Right ventricle myocardium superior (tissue), 1 donor: ENCODE results near the gene UBASH3B. TPM values are rescaled to one million over a fixed set of nuclear protein-coding genes. Genes with fewer than 3 reads are reported as not detected.
A peak's percentile ranks its signal among the peaks of the same experiment; 100 is the strongest.

Experiments
- ATAC-seq: fragments of 200-7000 bp; cut with Tn5 transposase; one replicate; pipeline ENCODE4 v1.9.1; 2020; ENCODE audit warnings: mild to moderate bottlenecking; ENCODE audit not compliant: poor library complexity
- DNase-seq: peaks from one replicate; pipeline ENCODE4 v3.0.0-alpha.2; 2020
- intact Hi-C: fragments of 100-400 bp; cut with DNase I; formaldehyde crosslinking; loops from one replicate; pipeline ENCODE4 v1.11.2; 2022
- total RNA-seq: library from RNA; stranded (reverse); fragmentation: NEBNext Ultra II Directional; extraction: Animal tissue kit (Norgen Biotek cat#: 25700); gene quantifications from one replicate; pipeline ENCODE4 v1.2.1, GENCODE V29; 2021
- donor health status: DM: no; HTN: yes; CAD: no; lungs with severe emphysema.

Gene UBASH3B
- total RNA-seq, 1 donor from 2014 or later: 2.5 TPM

DNA sequence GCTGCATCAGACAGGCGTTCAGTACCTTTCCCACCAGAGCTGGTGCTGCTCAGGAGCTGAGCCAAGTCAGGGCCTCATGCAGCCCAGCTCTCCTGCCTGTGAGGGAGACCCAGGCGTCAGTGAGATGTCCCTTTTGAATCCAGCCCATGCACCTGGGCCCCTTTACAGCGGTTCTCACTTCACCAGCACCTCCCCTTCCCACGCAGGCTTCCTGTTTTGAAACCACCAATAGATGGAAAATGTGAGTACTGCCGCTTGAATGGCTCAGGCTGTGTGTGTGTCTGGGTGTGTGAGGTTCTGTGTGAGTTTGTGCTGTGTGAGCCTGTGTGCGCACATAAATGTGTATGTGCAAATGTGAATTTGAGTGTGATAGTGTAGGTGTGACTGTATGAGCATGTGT lies 88.4 kb downstream of the UBASH3B start:
- ATAC-seq (no peak), DNase-seq (no peak)
- intact Hi-C loops: no loop called here

GRCh38 chr11:122744357-122744756 lies 88.8 kb downstream of the UBASH3B start:
- intact Hi-C loops: no loop called here
- DNase-seq (no peak), ATAC-seq (no peak)

GRCh38 chr11:122745111-122745510 lies 89.6 kb downstream of the UBASH3B start:
- intact Hi-C loops: no loop called here
- ATAC-seq (no peak), DNase-seq (no peak)

- intact Hi-C loops: no loop called here
- DNase-seq (no peak), ATAC-seq (no peak)
Measured at GRCh38 chr11:122746050-122746478, 90.5 kb downstream of the UBASH3B start.

GRCh38 chr11:122746611-122747244 lies 91.2 kb downstream of the UBASH3B start:
- no peak for ATAC-seq
- intact Hi-C loops: no loop called here
- DNase-seq: no peak

GRCh38 chr11:122747351-122747781 lies 91.8 kb downstream of the UBASH3B start:
- no peak for DNase-seq
- no peak for ATAC-seq
- intact Hi-C loops: no loop called here

DNA sequence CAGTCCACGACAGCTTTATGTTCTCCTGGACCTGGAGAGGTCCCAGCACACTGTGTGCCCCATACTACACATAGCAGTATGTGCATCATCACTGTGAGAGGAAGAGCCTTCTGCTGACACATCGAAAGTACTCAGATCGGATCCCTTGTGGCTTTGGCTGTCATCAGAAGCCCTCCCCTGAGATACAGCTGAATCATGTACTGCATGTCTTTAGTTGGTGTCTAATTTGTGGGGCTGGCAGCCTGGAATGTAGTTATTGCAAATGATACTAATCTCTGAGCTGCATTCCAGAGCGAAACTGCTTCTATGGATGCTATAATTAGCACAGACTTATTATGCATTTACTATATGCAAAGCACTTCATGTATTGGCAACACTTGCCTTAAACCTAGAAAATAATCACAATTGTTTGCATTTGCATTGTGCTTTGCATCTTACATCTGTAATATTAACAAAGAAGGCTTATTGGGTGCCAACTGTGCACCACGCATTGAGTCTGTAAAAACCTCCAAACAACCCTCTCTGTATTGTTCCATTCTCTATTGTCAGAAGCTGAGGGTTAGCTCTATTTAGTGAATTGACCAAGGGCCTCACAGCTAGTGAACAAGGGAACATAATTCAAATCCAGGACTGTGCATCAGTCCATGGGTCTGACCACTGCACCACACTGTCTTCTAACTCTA lies 93.6 kb downstream of the UBASH3B start:
- peak; percentile 82 for ATAC-seq
- intact Hi-C loops: no loop called here
- no peak for DNase-seq

DNA sequence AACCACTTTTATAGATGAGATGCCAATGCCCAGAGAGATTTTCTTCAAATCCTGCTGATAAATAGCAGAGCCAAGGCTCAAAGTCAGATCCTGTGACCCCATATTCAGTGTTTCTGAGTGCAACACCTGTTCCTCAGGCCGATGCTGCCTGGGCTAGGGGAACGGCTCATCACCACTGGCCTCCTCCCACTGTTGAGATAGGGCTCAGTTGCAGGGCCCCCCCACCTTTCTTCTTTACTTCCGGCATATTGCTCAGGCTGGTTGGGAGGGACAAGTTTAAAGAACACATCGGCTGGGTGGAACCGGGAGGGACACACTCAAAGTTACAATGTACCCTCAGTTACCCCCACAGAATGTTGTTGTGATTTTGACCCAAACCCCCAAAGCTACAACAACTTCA lies 94.5 kb downstream of the UBASH3B start:
- intact Hi-C loops: no loop called here
- no peak for ATAC-seq

DNA sequence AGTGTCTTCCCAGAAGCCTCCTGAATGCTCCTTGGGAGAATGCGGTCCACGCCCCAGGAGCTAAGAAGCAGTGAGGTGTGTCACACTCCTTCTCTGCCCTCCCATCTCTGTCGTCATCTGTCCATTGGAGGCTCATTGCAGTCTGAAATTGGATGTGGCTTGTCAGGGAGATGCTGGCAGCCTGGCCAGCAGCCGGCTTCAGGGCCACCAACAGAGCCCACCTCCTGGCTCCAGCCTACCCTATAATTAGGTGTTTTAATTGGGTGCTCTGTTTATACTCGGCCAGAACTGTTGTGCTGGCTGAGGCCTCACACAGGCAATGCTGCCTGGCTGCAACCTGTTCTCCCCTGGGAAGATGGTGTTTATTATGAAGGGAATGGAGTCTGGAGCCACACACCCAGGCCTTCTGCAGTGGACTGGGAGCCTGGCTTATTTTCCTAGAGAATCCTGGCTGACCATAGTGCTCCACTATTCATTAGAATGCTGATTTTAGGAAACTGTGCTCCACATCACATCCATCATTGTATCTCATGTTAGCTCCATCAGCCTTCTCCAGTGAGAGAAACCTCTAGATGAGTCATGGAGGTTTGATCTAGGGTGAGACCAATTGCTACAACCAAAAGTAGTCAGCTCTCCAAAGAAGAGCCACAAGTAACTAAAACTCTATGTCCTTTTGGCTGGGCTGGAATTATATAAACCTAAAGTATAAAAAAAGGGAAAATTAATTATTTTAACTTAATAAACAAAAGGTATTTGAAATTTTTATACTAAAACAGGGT lies 96.0 kb downstream of the UBASH3B start:
- ATAC-seq: no peak
- intact Hi-C loops: no loop called here
- DNase-seq: no peak

More for the DNA sequence above, 94.5 kb downstream of the UBASH3B start:
- DNase-seq: no peak

DNA sequence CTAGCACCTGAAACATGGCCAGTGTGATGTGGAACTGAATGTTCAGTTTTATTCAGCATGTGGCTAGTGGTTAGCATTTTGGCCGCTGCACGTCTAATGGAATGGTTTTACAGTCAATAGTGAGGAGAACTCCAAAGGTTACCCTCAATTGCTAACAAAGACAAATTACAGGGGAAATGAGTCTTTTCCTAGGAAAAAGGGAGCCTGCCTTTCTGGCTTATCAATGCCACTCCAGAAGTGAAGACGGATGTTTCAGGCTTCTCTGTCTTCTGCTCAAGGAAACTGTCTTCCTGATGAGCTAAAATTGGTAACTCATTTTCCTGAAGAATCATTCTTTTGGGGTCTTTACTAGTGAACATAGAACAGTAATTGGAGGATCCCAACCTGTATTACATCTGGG lies 98.5 kb downstream of the UBASH3B start:
- DNase-seq (no peak), ATAC-seq (no peak)
- intact Hi-C loops: no loop called here

- intact Hi-C loops: no loop called here
- ATAC-seq: no peak
- DNase-seq: no peak
Measured at GRCh38 chr11:122754553-122755322, 99.2 kb downstream of the UBASH3B start.

- intact Hi-C loops: no loop called here
- no peak for ATAC-seq
- DNase-seq: no peak
Measured at GRCh38 chr11:122755409-122755808, 99.9 kb downstream of the UBASH3B start.

GRCh38 chr11:122755941-122756340 lies 100.4 kb downstream of the UBASH3B start:
- no peak for ATAC-seq
- intact Hi-C loops: no loop called here
- DNase-seq: no peak

GRCh38 chr11:122756417-122756816 lies 100.9 kb downstream of the UBASH3B start:
- DNase-seq (peak; percentile 62), ATAC-seq (peak; percentile 60)
- intact Hi-C loops: no loop called here

DNA sequence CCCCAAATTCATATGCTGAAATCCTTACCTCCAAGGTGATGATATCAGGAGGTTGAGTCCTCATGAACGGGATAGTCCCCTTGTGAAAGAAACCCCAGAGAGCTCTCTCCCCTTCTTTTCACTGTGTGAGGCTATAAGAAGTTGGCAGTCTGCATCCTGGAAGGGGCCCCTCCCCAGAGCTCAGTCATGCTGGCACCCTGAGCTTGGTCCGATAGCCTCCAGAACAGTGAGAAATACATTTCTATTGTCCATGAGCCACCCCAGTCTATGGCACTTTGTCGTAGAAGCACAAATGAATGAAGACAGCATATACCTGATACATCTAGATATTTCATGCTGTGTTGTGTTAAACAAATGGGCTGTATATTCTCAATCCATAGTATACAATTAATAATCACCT lies 101.7 kb downstream of the UBASH3B start:
- intact Hi-C loops: no loop called here
- DNase-seq: no peak
- ATAC-seq: no peak

- DNase-seq (no peak), ATAC-seq (no peak)
- intact Hi-C loops: no loop called here
Measured at GRCh38 chr11:122758339-122758738, 102.8 kb downstream of the UBASH3B start.

DNA sequence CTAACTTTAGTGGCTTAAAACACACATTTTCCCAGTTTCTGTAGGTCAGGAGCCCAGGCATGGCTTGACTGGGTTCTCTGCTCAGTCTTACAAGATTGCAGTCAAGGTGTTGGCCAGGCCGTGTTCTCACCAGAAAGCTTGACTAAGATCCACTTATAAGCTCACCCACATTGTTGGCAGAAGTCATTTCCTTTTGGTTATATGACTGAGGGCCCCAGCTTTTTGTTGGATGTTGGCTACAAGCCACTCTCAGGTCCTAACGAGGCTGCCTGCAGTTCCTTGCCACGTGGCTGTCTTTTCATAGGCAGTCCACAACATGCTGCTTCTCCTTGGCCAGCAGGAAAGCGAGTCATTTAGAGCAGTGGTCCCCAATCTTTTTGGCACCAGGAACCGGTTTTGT lies 103.5 kb downstream of the UBASH3B start:
- intact Hi-C loops: no loop called here
- DNase-seq (no peak), ATAC-seq (no peak)

DNA sequence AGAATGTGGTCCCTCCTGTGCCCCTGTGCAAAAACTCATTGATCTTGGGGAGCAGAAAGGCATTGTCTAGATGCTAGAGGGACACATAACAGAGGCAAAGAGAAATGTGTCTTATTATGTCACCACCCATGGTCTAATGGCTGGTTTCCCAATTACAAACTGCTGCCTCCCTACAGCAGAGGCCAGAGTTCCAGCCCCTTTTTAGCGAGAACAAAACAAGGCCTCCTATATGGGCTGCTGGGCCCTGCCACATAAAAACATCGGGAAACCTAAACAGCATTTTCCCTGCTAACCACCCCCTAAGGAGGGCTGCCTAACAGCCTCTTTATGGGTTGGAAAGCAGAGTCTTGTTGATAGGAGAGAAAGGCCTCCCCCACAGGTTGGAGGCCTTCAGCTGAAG lies 107.6 kb downstream of the UBASH3B start:
- intact Hi-C loops: no loop called here
- ATAC-seq (no peak), DNase-seq (no peak)
